ENCODE data around the gene CHIT1. TPM values are rescaled to one million over a fixed set of nuclear protein-coding genes. Genes with fewer than 3 reads are reported as not detected.
A peak's percentile ranks its signal among the peaks of the same experiment; 100 is the strongest.

The CHIT1 gene
- 0.42 TPM for total RNA-seq

- no peak within 1 kb of the TSS for H3K4me3 ChIP-seq (ENCODE audit: low read length)
- no peaks in the 10 kb centered on the region for H3K9me3 ChIP-seq (ENCODE audit: low read depth, low read length)
- no peaks in the 10 kb centered on the region for H3K27me3 ChIP-seq (ENCODE audit: insufficient read depth, low read length)
- H3K4me1 ChIP-seq (ENCODE audit: insufficient read depth, low read length): no peaks in the 10 kb centered on the region
Measured at GRCh38 chr1:203229471-203230135, at the start of gene CHIT1. TSS of gene CHIT1 (minus strand) at chr1:203229673. CDS start at chr1:203229636, 37 bp downstream.

- H3K4me3 ChIP-seq (ENCODE audit: low read length): no peak overlapping the region
- no peaks in the 10 kb centered on the region for H3K9me3 ChIP-seq (ENCODE audit: low read depth, low read length)
- peaks cover 77% of the 10 kb centered on the region for H3K4me1 ChIP-seq (ENCODE audit: insufficient read depth, low read length)
- no peaks in the 10 kb centered on the region for H3K27me3 ChIP-seq (ENCODE audit: insufficient read depth, low read length)
Measured at GRCh38 chr1:203278885-203279406, 49.5 kb upstream of the CHIT1 start.

- H3K27me3 ChIP-seq (ENCODE audit: insufficient read depth, low read length): no peaks in the 10 kb centered on the region
- H3K4me3 ChIP-seq (ENCODE audit: low read length): no peak overlapping the region
- H3K4me1 ChIP-seq (ENCODE audit: insufficient read depth, low read length): peaks cover 78% of the 10 kb centered on the region
- no peaks in the 10 kb centered on the region for H3K9me3 ChIP-seq (ENCODE audit: low read depth, low read length)
Measured at GRCh38 chr1:203278082-203278884, 48.8 kb upstream of the CHIT1 start.

- Histone ChIP-seq H3K4me3 (ENCODE audit: low read length) (no peak overlapping the region), H3K27me3 (ENCODE audit: insufficient read depth, low read length) (no peaks in the 10 kb centered on the region), H3K4me1 (ENCODE audit: insufficient read depth, low read length) (peaks cover 75% of the 10 kb centered on the region), H3K9me3 (ENCODE audit: low read depth, low read length) (no peaks in the 10 kb centered on the region)
Measured at GRCh38 chr1:203276916-203277545, 47.6 kb upstream of the CHIT1 start.

GRCh38 chr1:203276408-203276807 is 46.9 kb upstream of the CHIT1 start:
- Histone ChIP-seq H3K4me3 (ENCODE audit: low read length) (no peak overlapping the region), H3K9me3 (ENCODE audit: low read depth, low read length) (no peaks in the 10 kb centered on the region), H3K27me3 (ENCODE audit: insufficient read depth, low read length) (no peaks in the 10 kb centered on the region), H3K4me1 (ENCODE audit: insufficient read depth, low read length) (peaks cover 70% of the 10 kb centered on the region)

- peaks cover 72% of the 10 kb centered on the region for H3K4me1 ChIP-seq (ENCODE audit: insufficient read depth, low read length)
- no peaks in the 10 kb centered on the region for H3K27me3 ChIP-seq (ENCODE audit: insufficient read depth, low read length)
- no peak overlapping the region for H3K4me3 ChIP-seq (ENCODE audit: low read length)
Measured at GRCh38 chr1:203275656-203276272, 46.3 kb upstream of the CHIT1 start.

GRCh38 chr1:203274603-203275381 is 45.3 kb upstream of the CHIT1 start:
- Histone ChIP-seq H3K27me3 (ENCODE audit: insufficient read depth, low read length) (no peaks in the 10 kb centered on the region), H3K4me3 (ENCODE audit: low read length) (no peak overlapping the region), H3K4me1 (ENCODE audit: insufficient read depth, low read length) (peaks cover 76% of the 10 kb centered on the region), H3K9me3 (ENCODE audit: low read depth, low read length) (no peaks in the 10 kb centered on the region)

More at GRCh38 chr1:203275656-203276272, 46.3 kb upstream of the CHIT1 start:
- H3K9me3 ChIP-seq (ENCODE audit: low read depth, low read length): no peaks in the 10 kb centered on the region

GRCh38 chr1:203273869-203274602 is 44.6 kb upstream of the CHIT1 start:
- H3K4me3 ChIP-seq (ENCODE audit: low read length): peak overlapping the region; percentile 40
- peaks cover 76% of the 10 kb centered on the region for H3K4me1 ChIP-seq (ENCODE audit: insufficient read depth, low read length)
- no peaks in the 10 kb centered on the region for H3K9me3 ChIP-seq (ENCODE audit: low read depth, low read length)
- no peaks in the 10 kb centered on the region for H3K27me3 ChIP-seq (ENCODE audit: insufficient read depth, low read length)

GRCh38 chr1:203273206-203273868 is 43.9 kb upstream of the CHIT1 start:
- Histone ChIP-seq H3K9me3 (ENCODE audit: low read depth, low read length) (no peaks in the 10 kb centered on the region), H3K4me1 (ENCODE audit: insufficient read depth, low read length) (peaks cover 76% of the 10 kb centered on the region), H3K27me3 (ENCODE audit: insufficient read depth, low read length) (no peaks in the 10 kb centered on the region), H3K4me3 (ENCODE audit: low read length) (peak overlapping the region; percentile 40)

- H3K27me3 ChIP-seq (ENCODE audit: insufficient read depth, low read length): no peaks in the 10 kb centered on the region
- no peaks in the 10 kb centered on the region for H3K9me3 ChIP-seq (ENCODE audit: low read depth, low read length)
- no peak overlapping the region for H3K4me3 ChIP-seq (ENCODE audit: low read length)
- peaks cover 73% of the 10 kb centered on the region for H3K4me1 ChIP-seq (ENCODE audit: insufficient read depth, low read length)
Measured at GRCh38 chr1:203272633-203273205, 43.2 kb upstream of the CHIT1 start.

GRCh38 chr1:203271962-203272632 is 42.6 kb upstream of the CHIT1 start:
- Histone ChIP-seq H3K27me3 (ENCODE audit: insufficient read depth, low read length) (no peaks in the 10 kb centered on the region), H3K9me3 (ENCODE audit: low read depth, low read length) (no peaks in the 10 kb centered on the region), H3K4me3 (ENCODE audit: low read length) (no peak overlapping the region), H3K4me1 (ENCODE audit: insufficient read depth, low read length) (peaks cover 71% of the 10 kb centered on the region)

GRCh38 chr1:203271018-203271743 is 41.7 kb upstream of the CHIT1 start:
- no peaks in the 10 kb centered on the region for H3K27me3 ChIP-seq (ENCODE audit: insufficient read depth, low read length)
- peaks cover 63% of the 10 kb centered on the region for H3K4me1 ChIP-seq (ENCODE audit: insufficient read depth, low read length)
- no peak overlapping the region for H3K4me3 ChIP-seq (ENCODE audit: low read length)
- no peaks in the 10 kb centered on the region for H3K9me3 ChIP-seq (ENCODE audit: low read depth, low read length)
